Adrenal gland (tissue), 5 donors: ENCODE data around the gene CACNA1C.

ENCODE experiments used
- POLR2A ChIP-seq, 2 donors: fragments of 450-650 bp; IDR thresholded peaks; one replicate each; pipeline ENCODE4 v1.6.1; 2017; ENCODE audit warnings: antibody characterized with exemption in 2 of 2, mild to moderate bottlenecking in 2 of 2, moderate library complexity in 1 of 2
- TF ChIP-seq, protein P1 (sequence below), 6 experiments: fragments of 450-650 bp in 4 of 6; fragments of 200-600 bp in 2 of 6; sonication (generic) in 1 of 6; IDR thresholded peaks; 1 replicate in 5 of 6; 2 replicates in 1 of 6; pipeline versions ENCODE4 v1.5.1 to v1.8.0; 2016 to 2021; ENCODE audit warnings: antibody characterized with exemption in 6 of 6, mild to moderate bottlenecking in 2 of 6, moderate library complexity in 1 of 6
- donor health status: DM: no; HTN: no; CAD: no.

DNA sequence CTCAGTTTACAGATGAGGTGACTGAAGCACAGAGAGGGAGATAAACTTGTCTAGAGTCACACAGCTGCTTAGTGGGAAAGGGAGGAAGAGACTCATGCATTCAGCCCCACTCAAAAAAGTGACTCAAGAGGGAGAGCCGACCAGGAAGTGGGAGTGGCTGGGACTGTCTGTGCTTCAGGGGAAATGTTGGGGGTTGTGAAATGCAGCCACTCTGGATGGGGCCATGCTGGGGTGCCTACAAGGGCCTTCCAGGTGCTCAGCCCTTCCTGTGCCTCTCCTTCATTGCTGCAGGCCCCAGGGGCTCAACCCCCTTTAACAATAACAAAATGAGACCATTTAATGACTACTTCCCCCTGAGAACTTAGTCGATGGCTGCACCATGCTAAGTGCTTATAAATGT lies 41.8 kb downstream of the CACNA1C start:
- TF ChIP-seq POLR2A (IDR thresholded peaks at IDR 0.05) = no peak
- TF ChIP-seq, protein P1, sequence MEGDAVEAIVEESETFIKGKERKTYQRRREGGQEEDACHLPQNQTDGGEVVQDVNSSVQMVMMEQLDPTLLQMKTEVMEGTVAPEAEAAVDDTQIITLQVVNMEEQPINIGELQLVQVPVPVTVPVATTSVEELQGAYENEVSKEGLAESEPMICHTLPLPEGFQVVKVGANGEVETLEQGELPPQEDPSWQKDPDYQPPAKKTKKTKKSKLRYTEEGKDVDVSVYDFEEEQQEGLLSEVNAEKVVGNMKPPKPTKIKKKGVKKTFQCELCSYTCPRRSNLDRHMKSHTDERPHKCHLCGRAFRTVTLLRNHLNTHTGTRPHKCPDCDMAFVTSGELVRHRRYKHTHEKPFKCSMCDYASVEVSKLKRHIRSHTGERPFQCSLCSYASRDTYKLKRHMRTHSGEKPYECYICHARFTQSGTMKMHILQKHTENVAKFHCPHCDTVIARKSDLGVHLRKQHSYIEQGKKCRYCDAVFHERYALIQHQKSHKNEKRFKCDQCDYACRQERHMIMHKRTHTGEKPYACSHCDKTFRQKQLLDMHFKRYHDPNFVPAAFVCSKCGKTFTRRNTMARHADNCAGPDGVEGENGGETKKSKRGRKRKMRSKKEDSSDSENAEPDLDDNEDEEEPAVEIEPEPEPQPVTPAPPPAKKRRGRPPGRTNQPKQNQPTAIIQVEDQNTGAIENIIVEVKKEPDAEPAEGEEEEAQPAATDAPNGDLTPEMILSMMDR (IDR thresholded peaks at IDR 0.05) = no peak
